ENCODE data around the gene SELE.
"Not testable (repeated sequence)": the region's sequence is repeated elsewhere in the genome, so short reads cannot be mapped to it uniquely, and the experiment has no call there.

SELE gene

GRCh38 chr1:169683168-169683567, 50.7 kb downstream of the SELE start:
- DNase-seq (ENCODE audit: low read depth, low spot score) = not testable (repeated sequence)

DNA sequence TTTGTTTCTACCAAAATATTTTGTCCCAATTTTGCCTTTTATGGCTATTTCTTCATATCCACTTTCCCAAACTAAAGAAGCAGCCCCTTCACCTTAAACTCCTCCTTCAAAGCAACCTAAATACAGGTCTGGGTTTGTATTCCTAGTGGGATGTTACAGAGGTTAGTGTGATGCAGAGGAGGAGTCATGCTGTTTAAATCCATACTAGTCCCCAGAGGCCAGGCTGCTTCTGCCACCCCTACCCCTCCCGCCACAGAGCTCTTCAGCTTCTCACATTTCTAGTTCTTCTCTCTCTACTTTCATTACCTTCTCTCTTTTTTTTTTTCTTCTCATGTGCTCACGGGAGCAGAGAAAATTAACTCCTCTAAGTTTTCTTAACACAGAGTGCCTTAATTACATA, 51.8 kb downstream of the SELE start:
- peak; percentile 23 for DNase-seq (ENCODE audit: low read depth, low spot score)

DNA sequence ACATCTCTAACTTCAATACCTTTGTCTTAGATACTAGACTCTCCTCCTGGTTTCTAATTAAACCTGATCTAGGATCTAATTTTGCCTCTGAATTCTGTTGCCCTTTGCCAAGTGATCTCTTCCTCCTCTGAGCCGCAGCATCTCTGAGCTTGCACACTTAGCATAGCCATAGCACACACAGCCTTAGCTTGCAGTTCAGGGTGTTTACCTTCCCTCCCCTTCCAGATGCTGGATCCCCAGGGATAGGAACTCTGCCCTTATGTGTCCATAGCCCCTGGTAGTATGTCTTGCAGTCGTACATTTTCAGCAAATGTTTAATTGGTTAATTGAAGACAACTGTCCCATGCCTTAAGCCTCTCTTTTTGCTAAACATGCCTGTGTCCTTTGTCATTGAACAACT, 52.7 kb downstream of the SELE start:
- no peak for DNase-seq (ENCODE audit: low read depth, low spot score)

GRCh38 chr1:169680377-169681019, 53.4 kb downstream of the SELE start:
- no peak for DNase-seq (ENCODE audit: low read depth, low spot score)

- no peak for DNase-seq (ENCODE audit: low read depth, low spot score)
These were observed 54.2 kb downstream of the SELE start for GRCh38 chr1:169679692-169680091.

GRCh38 chr1:169676001-169676400, 57.9 kb downstream of the SELE start:
- no peak for DNase-seq (ENCODE audit: low read depth, low spot score)

Data from ELF-1 (cell line).